ENCODE measurements around the gene PLA1A. TPM values are rescaled to one million over a fixed set of nuclear protein-coding genes. Genes with fewer than 3 reads are reported as not detected.

PLA1A gene
- total RNA-seq, 1 experiment from 2014 or later, result 0.75 TPM

GRCh38 chr3:119580067-119580760, 17.5 kb upstream of the PLA1A start:
- no peaks in the 10 kb centered on the region for H3K36me3 ChIP-seq (ENCODE audit: control insufficient read depth, insufficient read depth, low read length)
- no peaks in the 10 kb centered on the region for H3K9me3 Mint-ChIP-seq (ENCODE audit: unreplicated experiment)
- H3K36me3 Mint-ChIP-seq (ENCODE audit: insufficient read depth, unreplicated experiment), result no peaks in the 10 kb centered on the region
- peaks cover 13% of the 10 kb centered on the region for H3K4me1 Mint-ChIP-seq (ENCODE audit: low read depth, unreplicated experiment)
- intact Hi-C loops (cut with micrococcal nuclease; ENCODE audit: unreplicated experiment), result no loop called here
- peaks cover 6% of the 10 kb centered on the region; the same call in 1 of the 2 replicates for H3K4me1 ChIP-seq
- TSS peak; percentile 67 for BruUV-seq (replicated peaks)
- H3K4me3 ChIP-seq (ENCODE audit: low read depth, low read length), result peak overlapping the region; percentile 79
- H3K4me3 Mint-ChIP-seq (ENCODE audit: unreplicated experiment), result peak overlapping the region; percentile 84
- peak overlapping the region; percentile 82 for H3K27ac Mint-ChIP-seq (ENCODE audit: unreplicated experiment)
- TF ChIP-seq CTCF (IDR thresholded peaks at IDR 0.05; ENCODE audit: insufficient read depth in 1 of 2, low read depth in 1 of 2, low read length in 1 of 2, severe bottlenecking in 1 of 2, unreplicated experiment in 1 of 2), result no peak
- H3K27me3 Mint-ChIP-seq (ENCODE audit: insufficient read depth, unreplicated experiment), result no peaks in the 10 kb centered on the region
- ChIA-PET CTCF (no interaction called here), POLR2A (interaction anchor here (0.5 to 0.7 kb wide), 2 partner anchors 215 to 579 kb away, joined by 3 to 5 read pairs; no protein-coding TSS in a partner anchor)
- peak in 1 of 2 experiments; percentile 4 for DNase-seq
- no peaks in the 10 kb centered on the region for H3K9me3 ChIP-seq
- H3K27me3 ChIP-seq (replicated peaks; ENCODE audit: control insufficient read depth, insufficient read depth, low read length), result no peaks in the 10 kb centered on the region

GRCh38 chr3:119582178-119582577, 15.5 kb upstream of the PLA1A start:
- H3K36me3 ChIP-seq (ENCODE audit: control insufficient read depth, insufficient read depth, low read length), result no peaks in the 10 kb centered on the region
- H3K27me3 ChIP-seq (replicated peaks; ENCODE audit: control insufficient read depth, insufficient read depth, low read length), result no peaks in the 10 kb centered on the region
- Mint-ChIP-seq H3K4me1 (ENCODE audit: low read depth, unreplicated experiment) (peaks cover 13% of the 10 kb centered on the region), H3K4me3 (ENCODE audit: unreplicated experiment) (no peak overlapping the region), H3K36me3 (ENCODE audit: insufficient read depth, unreplicated experiment) (no peaks in the 10 kb centered on the region), H3K27ac (ENCODE audit: unreplicated experiment) (no peak overlapping the region), H3K9me3 (ENCODE audit: unreplicated experiment) (no peaks in the 10 kb centered on the region), H3K27me3 (ENCODE audit: insufficient read depth, unreplicated experiment) (no peaks in the 10 kb centered on the region)
- no peak for DNase-seq
- no peaks in the 10 kb centered on the region for H3K9me3 ChIP-seq
- POLR2A ChIA-PET, result no interaction called here
- CTCF ChIA-PET, result no interaction called here
- TF ChIP-seq CTCF (IDR thresholded peaks at IDR 0.05; ENCODE audit: insufficient read depth in 1 of 2, low read depth in 1 of 2, low read length in 1 of 2, severe bottlenecking in 1 of 2, unreplicated experiment in 1 of 2), result no peak
- no peak overlapping the region for H3K4me3 ChIP-seq (ENCODE audit: low read depth, low read length)
- intact Hi-C loops (cut with micrococcal nuclease; ENCODE audit: unreplicated experiment), result no loop called here
- peaks cover 6% of the 10 kb centered on the region; the same call in 1 of the 2 replicates for H3K4me1 ChIP-seq
- no TSS peak for BruUV-seq (replicated peaks)

GRCh38 chr3:119585208-119585607, 12.5 kb upstream of the PLA1A start:
- Histone ChIP-seq H3K27me3 (replicated peaks; ENCODE audit: control insufficient read depth, insufficient read depth, low read length) (no peaks in the 10 kb centered on the region), H3K4me3 (ENCODE audit: low read depth, low read length) (no peak overlapping the region), H3K9me3 (no peaks in the 10 kb centered on the region), H3K36me3 (ENCODE audit: control insufficient read depth, insufficient read depth, low read length) (no peaks in the 10 kb centered on the region), H3K4me1 (peaks cover 4% of the 10 kb centered on the region; the same call in 1 of the 2 replicates)
- TF ChIP-seq CTCF (IDR thresholded peaks at IDR 0.05; ENCODE audit: insufficient read depth in 1 of 2, low read depth in 1 of 2, low read length in 1 of 2, severe bottlenecking in 1 of 2, unreplicated experiment in 1 of 2), result no peak
- ChIA-PET POLR2A (no interaction called here), CTCF (no interaction called here)
- H3K9me3 Mint-ChIP-seq (ENCODE audit: unreplicated experiment), result peaks cover 10% of the 10 kb centered on the region
- DNase-seq, result no peak
- intact Hi-C loops (cut with micrococcal nuclease; ENCODE audit: unreplicated experiment), result no loop called here
- no peak overlapping the region for H3K27ac Mint-ChIP-seq (ENCODE audit: unreplicated experiment)
- H3K36me3 Mint-ChIP-seq (ENCODE audit: insufficient read depth, unreplicated experiment), result no peaks in the 10 kb centered on the region
- peaks cover 2% of the 10 kb centered on the region for H3K27me3 Mint-ChIP-seq (ENCODE audit: insufficient read depth, unreplicated experiment)
- BruUV-seq (replicated peaks), result no TSS peak
- no peaks in the 10 kb centered on the region for H3K4me1 Mint-ChIP-seq (ENCODE audit: low read depth, unreplicated experiment)
- no peak overlapping the region for H3K4me3 Mint-ChIP-seq (ENCODE audit: unreplicated experiment)

Measured in Caco-2 (cell line).